ENCODE results near the gene FAM162A. TPM values are rescaled to one million over a fixed set of nuclear protein-coding genes. Genes with fewer than 3 reads are reported as not detected.

FAM162A gene
- total RNA-seq, 4 donors from 2014 or later = 32.0 to 41.0 (median 34.5) TPM

- H3K36me3 ChIP-seq = no peaks in the 10 kb centered on the region
- 44 to 48% methylated on average over 2 of the region's 2 CpGs for WGBS, 2 donors
- peak in 1 of 2 donors; percentile 6 for DNase-seq
- no peaks in the 10 kb centered on the region for H3K27me3 ChIP-seq
- intact Hi-C loops (cut with DNase I) = no loop called here
- no peaks in the 10 kb centered on the region for H3K4me1 ChIP-seq
- no peak overlapping the region for H3K4me3 ChIP-seq (replicated peaks in 1 of 3)
- TF ChIP-seq CTCF (IDR thresholded peaks at IDR 0.05) (peak; percentile 33 to 73 (median 62)), POLR2A (IDR thresholded peaks at IDR 0.05) (no peak)
- H3K9me3 ChIP-seq = no peaks in the 10 kb centered on the region
- H3K27ac ChIP-seq = no peak overlapping the region
Observed at GRCh38 chr3:122392868-122393844, 9.2 kb downstream of the FAM162A start.

- intact Hi-C loops (cut with DNase I) = no loop called here
- TF ChIP-seq POLR2A (IDR thresholded peaks at IDR 0.05) (no peak), CTCF (IDR thresholded peaks at IDR 0.05) (no peak)
- no peaks in the 10 kb centered on the region for H3K9me3 ChIP-seq
- H3K27ac ChIP-seq = no peak overlapping the region
- H3K4me1 ChIP-seq = no peaks in the 10 kb centered on the region
- H3K27me3 ChIP-seq = no peaks in the 10 kb centered on the region
- 75 to 89% methylated on average over 1 of the region's 1 CpG for WGBS, 2 donors
- H3K36me3 ChIP-seq = no peaks in the 10 kb centered on the region
- no peak for DNase-seq
- H3K4me3 ChIP-seq (replicated peaks in 1 of 3) = no peak overlapping the region
Observed at GRCh38 chr3:122394173-122394572, 10.2 kb downstream of the FAM162A start.

- Histone ChIP-seq H3K36me3 (no peaks in the 10 kb centered on the region), H3K27me3 (no peaks in the 10 kb centered on the region), H3K9me3 (no peaks in the 10 kb centered on the region), H3K4me3 (replicated peaks in 1 of 3) (no peak overlapping the region), H3K4me1 (no peaks in the 10 kb centered on the region), H3K27ac (no peak overlapping the region)
- 64 to 65% methylated on average over 3 of the region's 3 CpGs for WGBS, 2 donors
- TF ChIP-seq POLR2A (IDR thresholded peaks at IDR 0.05) (no peak), CTCF (IDR thresholded peaks at IDR 0.05) (no peak)
- DNase-seq = no peak
- intact Hi-C loops (cut with DNase I) = no loop called here
Observed at GRCh38 chr3:122395582-122395981, 11.6 kb downstream of the FAM162A start.

- H3K27ac ChIP-seq = no peak overlapping the region
- intact Hi-C loops (cut with DNase I) = no loop called here
- no peak for TF ChIP-seq CTCF (IDR thresholded peaks at IDR 0.05)
- no peak for TF ChIP-seq POLR2A (IDR thresholded peaks at IDR 0.05)
- no peak for DNase-seq
- H3K4me3 ChIP-seq (replicated peaks in 1 of 3) = no peak overlapping the region
- H3K27me3 ChIP-seq = no peaks in the 10 kb centered on the region
- no peaks in the 10 kb centered on the region for H3K4me1 ChIP-seq
- no peaks in the 10 kb centered on the region for H3K9me3 ChIP-seq
- H3K36me3 ChIP-seq = no peaks in the 10 kb centered on the region
Observed at GRCh38 chr3:122396511-122396910, 12.5 kb downstream of the FAM162A start.

- intact Hi-C loops (cut with DNase I) = no loop called here
- Histone ChIP-seq H3K4me3 (replicated peaks in 1 of 3) (no peak overlapping the region), H3K9me3 (no peaks in the 10 kb centered on the region), H3K4me1 (no peaks in the 10 kb centered on the region), H3K27me3 (no peaks in the 10 kb centered on the region), H3K36me3 (no peaks in the 10 kb centered on the region), H3K27ac (no peak overlapping the region)
- DNase-seq = no peak
- 98% methylated on average over 1 of the region's 1 CpG for WGBS, 2 donors
- TF ChIP-seq CTCF (IDR thresholded peaks at IDR 0.05) (no peak), POLR2A (IDR thresholded peaks at IDR 0.05) (no peak)
Observed at GRCh38 chr3:122397201-122397600, 13.2 kb downstream of the FAM162A start.
